Dendritic cell treated with granulocyte-macrophage colony-stimulating factor and Interleukin-4, amounts not matched to agents 40 ng/mL and 50 ng/mL, for 4 days (primary cell): Measurements from ENCODE around the gene SIK1.
"Not testable (repeated sequence)": the region's sequence is repeated elsewhere in the genome, so short reads cannot be mapped to it uniquely, and the experiment has no call there.

Source experiments
- H3K27ac Mint-ChIP-seq: one replicate; pipeline ENCODE4 v1.8.0; 2022; ENCODE audit warnings: mild to moderate bottlenecking, mixed read lengths
- H3K27me3 Mint-ChIP-seq: one replicate; pipeline ENCODE4 v1.8.0; 2022; ENCODE audit warnings: mild to moderate bottlenecking, mixed read lengths
- H3K36me3 Mint-ChIP-seq: one replicate; pipeline ENCODE4 v1.8.0; 2022; ENCODE audit warnings: low read depth, mixed read lengths
- H3K4me1 Mint-ChIP-seq: one replicate; pipeline ENCODE4 v1.8.0; 2022; ENCODE audit warnings: low read depth, mixed read lengths
- H3K4me3 Mint-ChIP-seq: one replicate; pipeline ENCODE4 v1.8.0; 2022; ENCODE audit warnings: mild to moderate bottlenecking, moderate library complexity, mixed read lengths
- H3K9me3 Mint-ChIP-seq: one replicate; pipeline ENCODE4 v1.8.0; 2022; ENCODE audit warnings: mixed read lengths
- intact Hi-C: fragments of 100-400 bp; cut with micrococcal nuclease; formaldehyde crosslinking; loops from one replicate; pipeline ENCODE4 v1.15.0; 2022

Gene SIK1

DNA sequence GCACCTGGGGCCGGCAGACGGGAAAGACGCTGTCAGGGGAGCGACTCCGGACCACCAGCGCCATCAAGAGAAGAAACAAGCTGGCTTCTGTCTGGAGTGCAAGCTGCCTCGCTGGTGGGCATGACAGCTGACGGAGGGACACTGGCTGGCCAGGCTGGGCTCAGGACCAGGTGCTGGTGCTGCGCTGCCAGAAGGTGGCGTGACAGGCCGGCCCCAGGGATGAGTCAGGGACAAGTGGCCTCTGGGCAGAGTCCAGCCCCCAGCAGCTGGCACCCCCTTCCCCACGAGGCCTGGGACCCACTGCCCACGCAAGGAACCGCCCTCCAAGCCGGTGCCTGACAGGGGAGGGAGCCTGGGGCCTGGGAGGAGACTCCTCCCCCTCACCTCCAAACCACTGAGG is 7.5 kb downstream of the SIK1 start:
- not testable (repeated sequence) for H3K9me3 Mint-ChIP-seq, H3K4me1 Mint-ChIP-seq

DNA sequence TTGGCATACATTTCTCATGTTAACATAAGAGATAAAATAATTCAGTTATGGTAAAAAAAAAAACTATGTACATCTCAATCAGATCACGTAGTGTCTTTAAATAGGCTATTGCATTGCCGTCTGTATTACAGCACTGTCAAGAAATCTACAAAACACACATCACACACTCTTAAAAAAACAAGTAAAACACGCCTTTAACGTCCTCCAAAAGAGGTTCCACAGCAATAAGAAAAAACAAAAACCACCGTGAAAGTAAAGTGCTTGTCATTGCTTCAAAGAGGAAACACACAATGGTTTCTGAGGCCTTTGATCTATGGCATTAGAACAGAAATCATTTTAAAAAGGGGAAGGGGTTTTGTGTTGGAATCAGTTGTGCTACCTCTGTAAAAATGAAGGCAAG is 12.4 kb downstream of the SIK1 start:
- intact Hi-C loops, H3K27ac Mint-ChIP-seq, H3K36me3 Mint-ChIP-seq, H3K4me3 Mint-ChIP-seq, H3K4me1 Mint-ChIP-seq, H3K9me3 Mint-ChIP-seq, H3K27me3 Mint-ChIP-seq: not testable (repeated sequence)

More for the DNA sequence above, 7.5 kb downstream of the SIK1 start:
- H3K36me3 Mint-ChIP-seq, H3K4me3 Mint-ChIP-seq, H3K27ac Mint-ChIP-seq, intact Hi-C loops, H3K27me3 Mint-ChIP-seq: not testable (repeated sequence)

DNA sequence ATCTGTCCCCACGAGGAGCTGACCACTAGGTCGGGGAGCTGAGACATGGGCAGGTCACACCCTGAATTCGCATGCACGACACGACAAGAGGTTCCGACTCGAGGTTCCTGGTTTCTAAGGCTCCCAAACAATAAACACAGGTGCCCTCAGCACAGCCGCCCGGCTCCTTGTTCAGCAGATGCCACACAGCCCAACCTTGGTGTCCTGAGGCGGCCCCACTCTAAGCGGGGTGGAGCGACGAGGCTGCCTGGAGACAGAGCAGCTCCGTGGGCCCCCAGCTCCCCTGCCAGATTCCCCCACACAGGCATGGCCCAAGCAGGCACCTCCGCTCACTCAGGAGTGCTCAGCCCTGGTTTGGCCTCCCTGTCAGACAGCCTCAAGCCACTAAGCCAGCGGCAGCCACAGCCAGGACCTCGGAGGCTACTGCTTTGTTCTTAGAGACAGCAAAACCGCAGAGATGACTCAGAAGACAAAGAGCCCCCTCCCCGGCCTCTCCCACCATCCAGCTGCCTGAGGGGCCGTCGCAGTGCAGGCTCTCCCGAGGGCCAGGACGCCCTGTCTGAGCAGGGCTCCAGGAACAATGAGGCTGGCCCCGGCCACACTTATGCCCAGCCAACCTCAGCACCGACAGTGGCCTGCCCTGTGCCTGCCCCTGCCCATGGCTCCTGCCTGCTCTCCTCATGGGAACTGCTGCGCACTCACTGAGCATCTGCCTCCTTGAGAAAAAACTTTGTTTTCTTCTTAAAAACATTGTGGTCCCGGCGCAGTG is 14.7 kb downstream of the SIK1 start:
- intact Hi-C loops, result not testable (repeated sequence)

DNA sequence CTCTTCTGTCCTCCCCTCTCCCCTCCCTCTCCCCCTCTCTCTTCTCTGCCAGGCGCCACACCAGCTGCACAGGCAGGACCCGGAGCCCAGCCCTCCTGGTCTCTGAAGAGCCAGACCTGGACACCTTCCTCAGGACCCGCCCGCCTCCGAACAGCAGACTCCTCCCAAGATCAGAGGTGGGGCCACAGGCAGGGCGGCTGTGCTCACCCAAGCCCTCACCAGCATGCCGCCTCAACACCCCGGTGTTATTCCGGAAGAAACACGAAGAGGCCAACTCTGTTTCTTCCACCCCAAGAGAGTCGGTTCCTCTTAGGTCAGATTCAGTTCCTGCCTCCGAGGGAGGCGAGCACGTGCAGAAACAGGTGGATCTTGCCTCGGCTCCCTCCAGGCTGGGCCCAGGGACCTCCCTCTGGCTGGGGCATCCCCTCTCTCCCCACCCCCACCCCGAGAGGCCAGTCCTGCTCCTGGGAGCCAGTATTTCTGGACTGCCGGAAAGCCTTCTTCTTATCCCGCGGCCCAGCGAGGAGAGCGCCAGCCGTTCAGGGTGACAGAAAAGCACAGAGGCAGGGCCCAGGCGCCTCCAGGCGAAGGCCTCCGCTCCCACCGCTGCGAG is 16.4 kb downstream of the SIK1 start:
- H3K4me1 Mint-ChIP-seq, intact Hi-C loops, H3K27me3 Mint-ChIP-seq, H3K9me3 Mint-ChIP-seq, H3K4me3 Mint-ChIP-seq, H3K36me3 Mint-ChIP-seq, H3K27ac Mint-ChIP-seq: not testable (repeated sequence)

More for the DNA sequence above, 14.7 kb downstream of the SIK1 start:
- not testable (repeated sequence) for H3K4me1 Mint-ChIP-seq, H3K27me3 Mint-ChIP-seq, H3K36me3 Mint-ChIP-seq, H3K27ac Mint-ChIP-seq, H3K9me3 Mint-ChIP-seq, H3K4me3 Mint-ChIP-seq

DNA sequence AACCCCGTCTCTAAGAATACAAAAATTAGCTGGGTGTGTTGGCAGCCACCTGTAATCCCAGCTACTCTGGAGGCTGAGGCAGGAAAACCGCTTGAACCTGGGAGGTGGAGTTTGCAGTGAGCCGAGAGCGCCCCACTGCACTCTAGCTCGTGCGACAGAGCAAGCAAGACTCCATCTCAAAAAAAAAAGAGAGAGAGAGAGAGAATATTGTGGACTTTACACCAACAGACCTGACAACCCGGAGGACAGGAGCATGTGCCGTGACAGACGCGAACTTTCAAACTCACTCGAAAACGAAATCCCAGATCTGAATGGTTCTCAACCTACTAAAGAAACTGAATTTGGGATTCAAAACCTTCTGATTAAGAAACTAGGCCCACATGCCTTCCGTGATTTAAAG is 19.8 kb downstream of the SIK1 start:
- H3K36me3 Mint-ChIP-seq, H3K27me3 Mint-ChIP-seq, intact Hi-C loops, H3K4me1 Mint-ChIP-seq, H3K4me3 Mint-ChIP-seq, H3K27ac Mint-ChIP-seq, H3K9me3 Mint-ChIP-seq: not testable (repeated sequence)

DNA sequence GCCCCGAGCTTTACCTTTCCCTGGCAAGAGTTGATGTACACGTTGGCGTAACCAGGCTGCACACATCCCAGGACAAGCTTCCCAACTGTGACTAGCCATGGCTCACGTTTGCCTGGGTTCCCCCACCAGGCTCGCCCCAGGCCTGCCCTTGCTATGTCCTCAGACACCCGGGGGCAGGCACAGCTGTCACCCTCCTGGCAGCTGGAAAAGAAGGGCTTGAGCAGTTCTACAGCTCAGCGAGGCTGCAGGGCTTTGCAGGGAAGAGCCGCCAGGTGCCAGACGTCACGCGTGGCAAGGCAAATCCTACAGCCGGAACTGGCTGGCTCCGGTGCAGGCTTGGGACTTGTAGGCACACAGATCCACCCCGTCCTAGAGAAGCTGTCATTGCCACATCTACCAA is 22.5 kb downstream of the SIK1 start:
- H3K27ac Mint-ChIP-seq, H3K4me1 Mint-ChIP-seq, H3K4me3 Mint-ChIP-seq, H3K9me3 Mint-ChIP-seq, H3K36me3 Mint-ChIP-seq, H3K27me3 Mint-ChIP-seq, intact Hi-C loops: not testable (repeated sequence)

DNA sequence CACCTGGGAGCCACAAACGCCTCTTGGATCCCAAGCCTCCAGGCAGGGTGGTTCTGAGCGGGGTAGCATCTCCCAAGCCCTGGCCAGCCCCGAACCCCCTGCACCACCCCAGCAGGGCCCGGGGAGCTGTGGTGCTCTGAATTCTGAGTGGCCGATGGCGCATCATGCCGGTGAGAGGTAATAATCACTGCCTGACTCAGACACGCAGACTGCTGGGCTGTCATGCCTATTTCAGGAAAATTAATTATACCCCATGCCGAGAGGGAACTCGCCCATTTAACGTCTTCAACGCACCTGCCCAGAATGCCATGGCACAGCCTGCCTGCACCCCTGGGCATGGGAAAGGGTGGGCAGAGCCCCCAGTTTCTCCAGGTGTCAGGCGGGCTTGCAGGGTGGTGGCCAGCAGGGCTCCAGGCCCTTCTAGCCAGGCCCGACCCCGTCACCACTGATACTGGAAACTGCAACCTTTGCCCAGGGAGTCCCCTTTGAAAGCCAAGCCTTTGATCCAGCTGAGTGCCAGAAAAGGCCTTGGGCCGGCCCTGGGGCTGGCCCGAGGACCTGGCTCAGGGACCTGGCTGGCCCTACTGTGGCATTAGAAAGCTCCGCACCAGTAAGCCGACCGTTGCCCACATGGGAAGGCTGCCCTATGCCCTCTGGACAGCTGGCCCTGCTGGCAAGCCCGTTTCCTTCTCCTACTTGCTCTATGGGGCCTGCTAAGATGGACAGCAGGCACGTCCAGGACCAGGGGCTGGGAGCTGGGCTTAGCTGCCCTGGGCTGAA is 23.1 kb downstream of the SIK1 start:
- H3K27ac Mint-ChIP-seq, H3K27me3 Mint-ChIP-seq, H3K4me3 Mint-ChIP-seq, H3K36me3 Mint-ChIP-seq, H3K9me3 Mint-ChIP-seq, intact Hi-C loops, H3K4me1 Mint-ChIP-seq: not testable (repeated sequence)

DNA sequence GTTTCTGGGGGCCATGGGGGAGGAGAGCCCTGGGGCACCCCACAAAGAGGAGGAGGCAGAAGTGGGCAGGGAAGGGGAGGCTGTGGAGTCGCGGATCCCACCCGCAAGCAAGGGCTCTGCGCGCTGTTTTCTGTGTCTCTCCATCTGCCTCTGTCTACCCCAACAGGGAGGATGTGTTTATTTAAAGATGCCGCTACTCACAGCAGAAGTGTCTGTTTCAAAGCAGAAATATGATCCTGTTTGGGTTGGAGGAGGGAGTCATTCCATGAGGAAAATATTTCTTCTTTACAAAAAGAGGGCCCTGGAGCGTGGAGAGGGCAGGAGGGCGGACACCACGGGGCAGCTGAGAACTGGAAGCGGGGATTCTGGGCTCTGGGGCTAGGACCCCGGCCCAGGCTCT is 25.8 kb downstream of the SIK1 start:
- H3K9me3 Mint-ChIP-seq, H3K4me3 Mint-ChIP-seq, H3K4me1 Mint-ChIP-seq, H3K27me3 Mint-ChIP-seq, H3K27ac Mint-ChIP-seq, intact Hi-C loops, H3K36me3 Mint-ChIP-seq: not testable (repeated sequence)

DNA sequence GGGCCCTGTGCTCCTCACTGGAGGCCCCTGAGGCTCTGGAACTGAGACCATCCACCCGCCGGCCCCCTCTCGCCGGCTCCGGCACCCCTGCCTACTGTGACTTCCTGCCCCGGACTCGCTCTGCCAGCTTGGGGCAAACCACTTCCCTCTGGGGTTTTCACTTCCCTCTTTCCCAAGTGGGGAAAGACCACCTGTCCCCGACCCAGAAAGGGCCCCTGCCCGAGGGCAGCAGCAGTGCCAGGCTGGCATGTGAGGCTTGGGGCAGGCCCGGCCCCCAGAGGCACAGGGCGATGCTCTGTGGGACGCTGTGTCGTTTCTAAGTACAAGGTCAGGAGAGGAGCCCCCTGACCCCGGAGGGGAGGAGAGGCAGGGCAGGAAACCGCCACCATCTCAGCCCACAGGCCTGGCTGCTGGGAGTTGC is 27.3 kb downstream of the SIK1 start:
- H3K27me3 Mint-ChIP-seq, H3K36me3 Mint-ChIP-seq, H3K27ac Mint-ChIP-seq, H3K4me3 Mint-ChIP-seq, H3K9me3 Mint-ChIP-seq, intact Hi-C loops, H3K4me1 Mint-ChIP-seq: not testable (repeated sequence)

DNA sequence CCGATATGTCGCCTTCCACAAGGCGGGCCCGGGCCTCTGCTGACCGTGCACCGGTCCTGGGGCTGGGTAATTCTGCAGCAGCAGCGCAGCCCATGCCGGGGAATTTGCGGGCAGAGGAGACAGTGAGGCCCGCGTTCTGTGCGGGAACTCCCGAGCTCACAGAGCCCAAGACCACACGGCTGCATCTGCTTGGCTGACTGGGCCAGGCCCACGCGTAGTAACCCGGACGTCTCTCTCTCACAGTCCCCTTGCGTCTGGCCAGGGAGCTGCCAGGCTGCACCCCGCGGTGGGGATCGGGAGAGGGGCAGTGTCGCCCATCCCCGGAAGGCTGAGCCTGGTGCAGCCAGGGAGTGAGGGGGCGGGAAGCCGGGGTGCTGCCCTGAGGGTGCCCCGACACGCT is 27.8 kb downstream of the SIK1 start:
- intact Hi-C loops, H3K4me3 Mint-ChIP-seq, H3K36me3 Mint-ChIP-seq, H3K4me1 Mint-ChIP-seq, H3K9me3 Mint-ChIP-seq, H3K27me3 Mint-ChIP-seq, H3K27ac Mint-ChIP-seq: not testable (repeated sequence)

DNA sequence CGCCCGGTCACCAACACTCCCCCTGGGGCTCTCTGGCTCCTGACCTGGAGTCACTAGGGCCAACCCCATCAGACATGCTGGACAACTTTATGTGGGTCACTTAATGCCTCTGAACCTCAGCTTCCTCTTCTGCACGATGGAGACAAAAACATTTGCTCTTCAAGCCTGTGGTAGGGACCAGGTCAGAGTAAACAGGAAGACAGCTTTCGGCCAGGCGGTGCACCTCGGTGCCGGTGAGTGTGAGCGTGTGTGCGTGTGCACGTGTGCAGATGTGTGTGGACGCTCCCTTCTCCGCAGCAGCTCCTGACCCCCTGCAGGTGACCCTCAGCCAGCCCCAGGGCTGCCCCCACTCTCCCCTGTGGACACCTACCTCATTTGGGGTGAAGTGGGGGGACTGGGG is 28.4 kb downstream of the SIK1 start:
- intact Hi-C loops, H3K4me3 Mint-ChIP-seq, H3K27ac Mint-ChIP-seq, H3K9me3 Mint-ChIP-seq, H3K27me3 Mint-ChIP-seq, H3K36me3 Mint-ChIP-seq, H3K4me1 Mint-ChIP-seq: not testable (repeated sequence)

DNA sequence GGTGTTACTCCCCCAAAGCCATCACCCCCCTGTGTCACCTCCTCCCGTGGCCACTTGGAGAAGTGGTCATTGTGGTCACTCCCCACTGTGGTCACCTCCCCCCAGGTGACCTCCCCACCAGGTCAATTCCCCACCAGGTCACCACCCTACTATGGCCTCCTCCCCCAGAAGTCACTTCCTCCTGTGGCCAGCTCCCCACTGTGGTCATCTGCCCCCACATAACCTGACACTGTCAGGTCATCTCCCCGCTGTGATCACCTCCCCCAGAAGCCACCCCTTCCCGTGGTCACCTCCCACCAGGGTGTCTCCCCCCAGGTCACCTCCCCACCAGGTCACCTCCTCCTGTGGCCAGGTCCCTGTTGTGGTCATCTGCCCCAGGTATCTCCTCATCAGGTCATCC is 28.9 kb downstream of the SIK1 start:
- intact Hi-C loops, H3K4me1 Mint-ChIP-seq, H3K4me3 Mint-ChIP-seq, H3K36me3 Mint-ChIP-seq, H3K27ac Mint-ChIP-seq, H3K27me3 Mint-ChIP-seq, H3K9me3 Mint-ChIP-seq: not testable (repeated sequence)

DNA sequence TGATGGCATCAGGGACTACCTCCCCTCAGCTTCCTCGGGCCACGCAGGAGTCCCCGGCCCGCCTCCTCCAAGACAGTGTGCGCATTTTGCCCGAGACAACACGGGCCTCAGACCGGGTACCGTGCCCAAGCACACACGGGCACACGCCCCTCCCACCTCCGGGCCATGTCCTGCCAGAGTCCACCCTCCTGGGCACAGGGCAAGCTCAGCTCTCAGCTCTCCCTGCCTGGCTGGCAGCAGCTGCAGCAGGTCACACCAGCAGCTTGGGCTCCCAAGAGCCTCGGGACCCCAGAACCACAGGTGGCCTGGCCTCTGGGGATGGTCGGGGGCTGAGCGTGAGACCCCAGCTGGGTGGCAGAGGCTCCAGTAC is 29.5 kb downstream of the SIK1 start:
- H3K9me3 Mint-ChIP-seq, H3K27me3 Mint-ChIP-seq, H3K4me1 Mint-ChIP-seq, H3K36me3 Mint-ChIP-seq, H3K4me3 Mint-ChIP-seq, H3K27ac Mint-ChIP-seq, intact Hi-C loops: not testable (repeated sequence)

DNA sequence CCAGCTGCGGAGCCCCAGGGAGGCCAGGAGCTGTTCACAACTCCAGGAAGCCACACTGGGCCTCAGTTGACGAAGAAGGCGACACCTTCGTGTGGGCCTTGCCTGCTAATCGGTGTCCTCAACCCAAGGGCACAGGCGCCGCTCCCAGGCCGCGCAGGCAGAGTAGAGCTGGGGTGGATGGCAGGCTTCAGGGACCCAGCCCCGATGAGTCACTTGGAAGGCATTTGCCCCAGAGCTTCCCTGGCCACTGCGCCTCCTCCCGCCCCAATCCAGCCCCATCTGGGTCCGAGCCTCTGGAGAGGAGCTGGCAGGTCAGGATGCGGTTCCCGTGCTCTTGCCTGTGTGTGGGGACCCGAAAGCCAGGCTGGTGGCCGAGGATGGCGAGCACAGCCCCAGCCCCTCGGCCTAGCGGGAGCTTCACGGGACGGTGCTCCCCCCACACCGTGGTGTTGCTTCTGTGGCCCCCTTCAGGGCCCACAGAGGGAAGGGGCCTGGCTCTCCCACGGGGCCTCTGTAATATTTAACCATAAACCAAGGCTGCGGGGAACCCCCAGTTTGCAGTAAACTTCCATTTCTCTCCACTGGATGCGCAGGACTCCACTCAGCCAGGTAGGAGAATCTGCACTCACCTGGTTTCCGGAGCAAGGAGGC is 30.0 kb downstream of the SIK1 start:
- H3K36me3 Mint-ChIP-seq, H3K9me3 Mint-ChIP-seq, H3K27ac Mint-ChIP-seq, intact Hi-C loops, H3K4me3 Mint-ChIP-seq, H3K27me3 Mint-ChIP-seq, H3K4me1 Mint-ChIP-seq: not testable (repeated sequence)
